OCI-LY1 (cell line): ENCODE data around the gene EYS.

Source experiments
- H2AFZ ChIP-seq: fragments of 200-600 bp; sonication (generic), shearing (Covaris generic); 2 replicates; pipeline ENCODE4 v1.6.0; 2014; ENCODE audit warnings: antibody characterized with exemption, mild to moderate bottlenecking, low read length
- H3F3A ChIP-seq: fragments of 200-600 bp; sonication (generic), shearing (Covaris generic); 2 replicates; pipeline ENCODE4 v1.6.0; 2014; ENCODE audit warnings: mild to moderate bottlenecking, antibody characterized with exemption, low read length, moderate library complexity; ENCODE audit not compliant: insufficient read depth
- H3K27ac ChIP-seq: fragments of 200-600 bp; sonication (generic); 2 replicates; pipeline ENCODE4 v1.5.1; 2014; ENCODE audit warnings: low read length, mixed run types, mild to moderate bottlenecking, low read depth; ENCODE audit not compliant: poor library complexity, severe bottlenecking
- H3K27me3 ChIP-seq: fragments of 200-600 bp; sonication (generic); 2 replicates; pipeline ENCODE4 v1.6.0; 2014; ENCODE audit warnings: antibody characterized with exemption, mild to moderate bottlenecking, low read length, moderate library complexity; ENCODE audit not compliant: insufficient read depth
- H3K36me3 ChIP-seq: fragments of 200-600 bp; sonication (generic); 2 replicates; pipeline ENCODE4 v1.6.1; 2014; ENCODE audit warnings: mild to moderate bottlenecking, antibody characterized with exemption, low read length, moderate library complexity, mixed read lengths; ENCODE audit not compliant: insufficient read depth
- H3K4me1 ChIP-seq: fragments of 200-600 bp; sonication (generic); 2 replicates; pipeline ENCODE4 v1.5.1; 2014; ENCODE audit warnings: mild to moderate bottlenecking, low read length, moderate library complexity; ENCODE audit not compliant: insufficient read depth, severe bottlenecking
- H3K4me2 ChIP-seq: fragments of 200-600 bp; sonication (generic), shearing (Covaris generic); 2 replicates; pipeline ENCODE4 v1.6.1; 2014; ENCODE audit warnings: low read length
- H3K4me3 ChIP-seq: fragments of 200-600 bp; sonication (generic); 2 replicates; pipeline ENCODE4 v1.5.1; 2014; ENCODE audit warnings: low read length, low read depth, mild to moderate bottlenecking, mixed read lengths; ENCODE audit not compliant: poor library complexity, severe bottlenecking
- H3K79me2 ChIP-seq: fragments of 200-600 bp; shearing (Covaris generic); 2 replicates; pipeline ENCODE4 v1.6.1; 2016; ENCODE audit warnings: mixed run types, low read length, mixed read lengths; ENCODE audit not compliant: insufficient read depth
- H3K9ac ChIP-seq: fragments of 200-600 bp; sonication (generic), shearing (Covaris generic); 2 replicates; pipeline ENCODE4 v1.6.1; 2014; ENCODE audit warnings: mild to moderate bottlenecking, low read length, mixed read lengths
- H3K9me2 ChIP-seq: fragments of 200-600 bp; sonication (generic), shearing (Covaris generic); 2 replicates; pipeline ENCODE4 v1.6.1; 2014; ENCODE audit warnings: low read depth, mild to moderate bottlenecking, low read length, mixed read lengths
- H3K9me3 ChIP-seq: fragments of 200-600 bp; shearing (Covaris generic); 2 replicates; pipeline ENCODE4 v1.6.1; 2014; ENCODE audit warnings: low read length, mixed read lengths
- H4K20me1 ChIP-seq: fragments of 200-600 bp; sonication (generic), shearing (Covaris generic); 2 replicates; pipeline ENCODE4 v1.6.0; 2016; ENCODE audit warnings: mild to moderate bottlenecking, low read length; ENCODE audit not compliant: insufficient read depth
- CTCF ChIP-seq: fragments of 200-600 bp; sonication (generic), shearing (Covaris generic); IDR thresholded peaks from 2 replicates; pipeline ENCODE4 v1.5.1; 2017; ENCODE audit warnings: mild to moderate bottlenecking, antibody characterized with exemption, low read length, moderate library complexity, mixed read lengths
- EZH2 ChIP-seq: fragments of 200-600 bp; sonication (generic), shearing (Covaris generic); IDR thresholded peaks from 2 replicates; pipeline ENCODE4 v1.8.0; 2017; ENCODE audit warnings: borderline replicate concordance, mixed run types, mild to moderate bottlenecking, antibody characterized with exemption, low read length, moderate library complexity, mixed read lengths

Gene EYS

GRCh38 chr6:64683682-64684081, 1023.3 kb downstream of the EYS start:
- Histone ChIP-seq H3K36me3 (no peaks in the 10 kb centered on the region), H3K4me3 (no peak overlapping the region), H2AFZ (no peak overlapping the region), H3K79me2 (no peaks in the 10 kb centered on the region), H4K20me1 (no peaks in the 10 kb centered on the region), H3K4me1 (no peaks in the 10 kb centered on the region), H3K27me3 (no peaks in the 10 kb centered on the region), H3K27ac (no peak overlapping the region), H3K9ac (no peak overlapping the region), H3F3A (no peaks in the 10 kb centered on the region), H3K4me2 (no peak overlapping the region), H3K9me2 (no peaks in the 10 kb centered on the region), H3K9me3 (no peaks in the 10 kb centered on the region)
- TF ChIP-seq CTCF = no peak
- no peak for TF ChIP-seq EZH2

- Histone ChIP-seq H3K4me3 (no peak overlapping the region), H3K4me2 (no peak overlapping the region), H3F3A (no peaks in the 10 kb centered on the region), H4K20me1 (no peaks in the 10 kb centered on the region), H3K79me2 (no peaks in the 10 kb centered on the region), H3K9me3 (no peaks in the 10 kb centered on the region), H3K36me3 (no peaks in the 10 kb centered on the region), H2AFZ (no peak overlapping the region), H3K27ac (no peak overlapping the region), H3K27me3 (no peaks in the 10 kb centered on the region), H3K9ac (no peak overlapping the region), H3K9me2 (no peaks in the 10 kb centered on the region), H3K4me1 (no peaks in the 10 kb centered on the region)
- no peak for TF ChIP-seq CTCF
- no peak for TF ChIP-seq EZH2
Observed at GRCh38 chr6:64681416-64682160, 1025.4 kb downstream of the EYS start.

- TF ChIP-seq EZH2 = no peak
- TF ChIP-seq CTCF = no peak
- no peaks in the 10 kb centered on the region for H4K20me1 ChIP-seq
Observed at GRCh38 chr6:64680446-64680845, 1026.6 kb downstream of the EYS start.

More at GRCh38 chr6:64680446-64680845, 1026.6 kb downstream of the EYS start:
- no peak overlapping the region for H3K4me2 ChIP-seq
- H3K27ac ChIP-seq = no peak overlapping the region
- no peak overlapping the region for H3K9ac ChIP-seq
- H3K9me3 ChIP-seq = no peaks in the 10 kb centered on the region
- no peaks in the 10 kb centered on the region for H3K79me2 ChIP-seq
- H3K9me2 ChIP-seq = no peaks in the 10 kb centered on the region
- no peaks in the 10 kb centered on the region for H3F3A ChIP-seq
- no peak overlapping the region for H2AFZ ChIP-seq
- H3K27me3 ChIP-seq = no peaks in the 10 kb centered on the region
- H3K4me1 ChIP-seq = no peaks in the 10 kb centered on the region
- no peaks in the 10 kb centered on the region for H3K36me3 ChIP-seq
- H3K4me3 ChIP-seq = no peak overlapping the region
